Measurements from ENCODE around the gene PAH. TPM values are rescaled to one million over a fixed set of nuclear protein-coding genes. Genes with fewer than 3 reads are reported as not detected.

PAH gene
- total and polyA plus RNA-seq, 2 of the 4 experiments (the other 2 are of a cell fraction) = not detected

GRCh38 chr12:102885043-102885932 lies 31.8 kb downstream of the PAH start:
- no peak for TF ChIP-seq POLR2A (IDR thresholded peaks at IDR 0.05; ENCODE audit: low read depth, low read length)
- TF ChIP-seq MXI1 (IDR thresholded peaks at IDR 0.05; ENCODE audit: borderline replicate concordance, low read depth, low read length) = no peak
- TF ChIP-seq USF2 (IDR thresholded peaks at IDR 0.05; ENCODE audit: low read depth, low read length) = no peak
- no peak for TF ChIP-seq SMC3 (IDR thresholded peaks at IDR 0.05; ENCODE audit: low read depth, low read length)
- no peak for TF ChIP-seq FOS (IDR thresholded peaks at IDR 0.05; ENCODE audit: low read depth, low read length)
- no peak for TF ChIP-seq MAFK (IDR thresholded peaks at IDR 0.05; ENCODE audit: low read depth, low read length)
- TF ChIP-seq RCOR1 (IDR thresholded peaks at IDR 0.05; ENCODE audit: insufficient replicate concordance, low read length) = no peak
- TF ChIP-seq ELK1 (IDR thresholded peaks at IDR 0.05; ENCODE audit: borderline replicate concordance, low read depth, low read length) = no peak
- no peak for TF ChIP-seq CTCF (conservative IDR thresholded peaks at IDR 0.05; ENCODE audit: low read depth, low read length)
- no peak for TF ChIP-seq NFE2L2 (IDR thresholded peaks at IDR 0.05; ENCODE audit: low read depth, low read length)
- TF ChIP-seq RFX5 (IDR thresholded peaks at IDR 0.05; ENCODE audit: low read depth, low read length) = no peak
- no peak for TF ChIP-seq RAD21 (IDR thresholded peaks at IDR 0.05; ENCODE audit: low read length)
- no peak for TF ChIP-seq CHD1 (IDR thresholded peaks at IDR 0.05; ENCODE audit: low read depth, low read length)
- no peak for TF ChIP-seq BHLHE40 (IDR thresholded peaks at IDR 0.05; ENCODE audit: low read depth, low read length)
- no peak for TF ChIP-seq MAZ (IDR thresholded peaks at IDR 0.05; ENCODE audit: borderline replicate concordance, low read depth, low read length)
- intact Hi-C loops (cut with micrococcal nuclease) (no loop called here), dilution Hi-C loops (cut with HindIII; ENCODE audit: low sequenced_read_pairs, unreplicated experiment) (no loop called here), in situ Hi-C loops (cut with MboI; ENCODE audit: low sequenced_read_pairs) (no loop called here)
- H2BK15ac ChIP-seq (ENCODE audit: low read depth, low read length) = no peak overlapping the region
- no peaks in the 10 kb centered on the region for H3K36me3 ChIP-seq (ENCODE audit: control insufficient read depth, insufficient read depth, low read length)
- H3K9ac ChIP-seq (ENCODE audit: low read depth, low read length) = no peak overlapping the region
- no peak overlapping the region for H4K91ac ChIP-seq (ENCODE audit: insufficient read depth, low read depth, low read length)
- ChIA-PET CTCF (no interaction called here), POLR2A (ENCODE audit: unreplicated experiment) (no interaction called here)
- H2AK9ac ChIP-seq (replicated peaks; ENCODE audit: low read depth, low read length, poor library complexity) = no peak overlapping the region
- no peak overlapping the region for H3K56ac ChIP-seq (ENCODE audit: extremely low read depth, insufficient read depth, low read length)
- no peaks in the 10 kb centered on the region for H3K79me1 ChIP-seq (ENCODE audit: low read depth in 1 of 2, low read length in 2 of 2)
- H4K8ac ChIP-seq (ENCODE audit: low read depth in 2 of 2, low read length in 2 of 2) = no peak overlapping the region
- H2BK5ac ChIP-seq (ENCODE audit: low read depth, low read length, poor library complexity, severe bottlenecking) = no peak overlapping the region
- BruUV-seq (replicated peaks) = no TSS peak
- no peak overlapping the region for H3K14ac ChIP-seq (replicated peaks; ENCODE audit: low read depth, low read length)
- ATAC-seq (ENCODE audit: low read depth) (no peak), DNase-seq (no peak)
- H2BK20ac ChIP-seq (ENCODE audit: low read depth, low read length) = no peak overlapping the region
- no peak overlapping the region for H2BK120ac ChIP-seq (ENCODE audit: low read depth, low read length)
- no peak overlapping the region for H2AFZ ChIP-seq (replicated peaks; ENCODE audit: low read length, poor library complexity)
- H3K4me2 ChIP-seq (ENCODE audit: low read depth, low read length) = no peak overlapping the region
- H3K23ac ChIP-seq (ENCODE audit: low read depth, low read length) = no peak overlapping the region
- H3K4ac ChIP-seq (ENCODE audit: low read depth, low read length) = no peak overlapping the region
- no peaks in the 10 kb centered on the region for H4K20me1 ChIP-seq (ENCODE audit: insufficient read depth, low read length)
- H3K27ac ChIP-seq (ENCODE audit: insufficient read depth, low read length) = no peak overlapping the region
- no peaks in the 10 kb centered on the region for H3K27me3 ChIP-seq (ENCODE audit: control insufficient read depth, insufficient read depth, low read length)
- H4K5ac ChIP-seq (ENCODE audit: low read depth, low read length) = no peak overlapping the region
- 39% methylated on average over 9 of the region's 20 CpGs; no CpG with 5 or more reads in 1 of the 2 experiments for WGBS, 2 experiments (ENCODE audit: extremely low coverage in 2 of 2, insufficient read length in 1 of 2)
- H3K9me1 ChIP-seq (ENCODE audit: insufficient read depth, low read length) = no peaks in the 10 kb centered on the region
- no peak overlapping the region for H3K4me3 ChIP-seq (ENCODE audit: insufficient read depth, low read depth, low read length)
- H2AK5ac ChIP-seq (ENCODE audit: low read depth, low read length) = no peak overlapping the region
- no peak overlapping the region for H3K18ac ChIP-seq (ENCODE audit: low read depth, low read length)
- H3K9me3 ChIP-seq (ENCODE audit: control insufficient read depth, insufficient read depth, low read length) = peaks cover 11% of the 10 kb centered on the region
- H3K4me1 ChIP-seq (ENCODE audit: control insufficient read depth, insufficient read depth, low read length) = no peaks in the 10 kb centered on the region

Measured in IMR-90 (cell line).